Neural progenitor cell (in vitro differentiated cells): ENCODE measurements around the gene DBI.

ENCODE experiments used
- EZH2 ChIP-seq: fragments of 200-600 bp; sonication (generic); IDR thresholded peaks from 2 replicates; pipeline ENCODE4 v1.6.1; 2017; ENCODE audit warnings: antibody characterized with exemption, mild to moderate bottlenecking, moderate library complexity
- EZH2phosphoT487 ChIP-seq: fragments of 200-600 bp; sonication (generic); IDR thresholded peaks from 2 replicates; pipeline ENCODE4 v1.6.1; 2017; ENCODE audit warnings: antibody characterized with exemption
- TF ChIP-seq, protein P1 (sequence below): fragments of 200-600 bp; sonication (generic); IDR thresholded peaks from 2 replicates; pipeline ENCODE4 v1.5.1; 2017; ENCODE audit warnings: antibody characterized with exemption, mild to moderate bottlenecking

DNA sequence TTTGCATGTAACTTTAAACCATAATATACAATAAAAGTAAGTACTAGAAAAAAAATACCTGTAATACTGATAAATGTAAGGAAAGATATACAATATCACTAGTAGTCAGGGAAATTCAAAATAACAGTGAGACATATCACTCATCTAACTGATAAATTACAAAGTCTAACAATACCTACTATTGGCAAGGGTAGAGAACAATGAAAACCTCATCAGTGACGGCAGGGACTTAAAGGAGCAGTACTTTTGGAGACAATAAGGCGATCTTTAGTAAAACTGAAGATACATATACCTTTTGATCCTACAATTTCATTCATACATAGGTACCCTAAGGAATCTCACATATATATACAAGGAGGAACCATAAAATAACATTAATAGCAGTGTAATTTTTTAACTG, 25.1 kb upstream of the DBI start:
- TF ChIP-seq, protein P1, sequence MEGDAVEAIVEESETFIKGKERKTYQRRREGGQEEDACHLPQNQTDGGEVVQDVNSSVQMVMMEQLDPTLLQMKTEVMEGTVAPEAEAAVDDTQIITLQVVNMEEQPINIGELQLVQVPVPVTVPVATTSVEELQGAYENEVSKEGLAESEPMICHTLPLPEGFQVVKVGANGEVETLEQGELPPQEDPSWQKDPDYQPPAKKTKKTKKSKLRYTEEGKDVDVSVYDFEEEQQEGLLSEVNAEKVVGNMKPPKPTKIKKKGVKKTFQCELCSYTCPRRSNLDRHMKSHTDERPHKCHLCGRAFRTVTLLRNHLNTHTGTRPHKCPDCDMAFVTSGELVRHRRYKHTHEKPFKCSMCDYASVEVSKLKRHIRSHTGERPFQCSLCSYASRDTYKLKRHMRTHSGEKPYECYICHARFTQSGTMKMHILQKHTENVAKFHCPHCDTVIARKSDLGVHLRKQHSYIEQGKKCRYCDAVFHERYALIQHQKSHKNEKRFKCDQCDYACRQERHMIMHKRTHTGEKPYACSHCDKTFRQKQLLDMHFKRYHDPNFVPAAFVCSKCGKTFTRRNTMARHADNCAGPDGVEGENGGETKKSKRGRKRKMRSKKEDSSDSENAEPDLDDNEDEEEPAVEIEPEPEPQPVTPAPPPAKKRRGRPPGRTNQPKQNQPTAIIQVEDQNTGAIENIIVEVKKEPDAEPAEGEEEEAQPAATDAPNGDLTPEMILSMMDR = no peak
- TF ChIP-seq EZH2 (no peak), EZH2phosphoT487 (no peak)
